ENCODE measurements around the gene CD81. TPM values are rescaled to one million over a fixed set of nuclear protein-coding genes. Genes with fewer than 3 reads are reported as not detected.

The CD81 gene
- total RNA-seq, 4 donors from 2014 or later: 499 to 1,242 (median 673) TPM

DNA sequence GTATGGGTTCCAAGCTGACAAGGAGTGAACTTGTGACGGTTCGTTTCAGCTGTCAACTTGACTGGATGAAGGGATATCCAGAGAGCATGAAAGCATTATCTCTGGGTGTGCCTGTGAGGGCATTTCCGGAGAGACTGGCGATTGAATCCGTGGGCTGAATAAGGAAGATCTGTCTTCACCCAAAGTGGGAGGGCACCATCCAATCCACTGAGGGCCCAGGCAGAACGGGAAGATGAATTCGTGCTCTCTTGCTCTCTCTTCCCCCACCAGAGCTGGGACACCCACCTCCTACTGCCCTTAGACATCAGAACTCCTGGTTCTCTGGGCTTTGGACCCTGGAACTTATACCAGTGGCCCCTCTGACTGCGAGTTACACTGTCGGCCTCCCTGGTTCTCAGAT is 15.5 kb upstream of the CD81 start:
- TF ChIP-seq, protein P1, sequence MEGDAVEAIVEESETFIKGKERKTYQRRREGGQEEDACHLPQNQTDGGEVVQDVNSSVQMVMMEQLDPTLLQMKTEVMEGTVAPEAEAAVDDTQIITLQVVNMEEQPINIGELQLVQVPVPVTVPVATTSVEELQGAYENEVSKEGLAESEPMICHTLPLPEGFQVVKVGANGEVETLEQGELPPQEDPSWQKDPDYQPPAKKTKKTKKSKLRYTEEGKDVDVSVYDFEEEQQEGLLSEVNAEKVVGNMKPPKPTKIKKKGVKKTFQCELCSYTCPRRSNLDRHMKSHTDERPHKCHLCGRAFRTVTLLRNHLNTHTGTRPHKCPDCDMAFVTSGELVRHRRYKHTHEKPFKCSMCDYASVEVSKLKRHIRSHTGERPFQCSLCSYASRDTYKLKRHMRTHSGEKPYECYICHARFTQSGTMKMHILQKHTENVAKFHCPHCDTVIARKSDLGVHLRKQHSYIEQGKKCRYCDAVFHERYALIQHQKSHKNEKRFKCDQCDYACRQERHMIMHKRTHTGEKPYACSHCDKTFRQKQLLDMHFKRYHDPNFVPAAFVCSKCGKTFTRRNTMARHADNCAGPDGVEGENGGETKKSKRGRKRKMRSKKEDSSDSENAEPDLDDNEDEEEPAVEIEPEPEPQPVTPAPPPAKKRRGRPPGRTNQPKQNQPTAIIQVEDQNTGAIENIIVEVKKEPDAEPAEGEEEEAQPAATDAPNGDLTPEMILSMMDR (IDR thresholded peaks at IDR 0.05; ENCODE audit: low read depth): no peak

DNA sequence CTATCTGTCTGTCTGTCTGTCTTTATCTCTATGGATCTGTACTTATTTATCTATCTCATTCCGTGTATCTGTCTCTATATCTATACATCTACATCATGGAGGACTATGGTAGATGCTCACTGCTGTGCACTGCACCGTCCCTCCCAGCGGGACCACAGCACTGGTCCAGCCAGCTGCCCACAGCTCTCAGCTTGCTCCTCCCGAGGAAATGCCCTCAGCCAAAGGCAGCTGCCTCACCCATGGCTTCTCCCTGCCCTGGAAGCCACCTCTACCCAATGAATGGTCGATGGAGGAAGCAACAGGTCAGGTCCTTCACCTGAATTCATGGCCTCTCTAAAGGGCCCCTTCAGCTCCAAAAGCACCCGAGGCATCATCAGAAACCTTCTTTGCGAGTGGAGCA is 14.7 kb upstream of the CD81 start:
- TF ChIP-seq, protein P1 (IDR thresholded peaks at IDR 0.05; ENCODE audit: low read depth): no peak

DNA sequence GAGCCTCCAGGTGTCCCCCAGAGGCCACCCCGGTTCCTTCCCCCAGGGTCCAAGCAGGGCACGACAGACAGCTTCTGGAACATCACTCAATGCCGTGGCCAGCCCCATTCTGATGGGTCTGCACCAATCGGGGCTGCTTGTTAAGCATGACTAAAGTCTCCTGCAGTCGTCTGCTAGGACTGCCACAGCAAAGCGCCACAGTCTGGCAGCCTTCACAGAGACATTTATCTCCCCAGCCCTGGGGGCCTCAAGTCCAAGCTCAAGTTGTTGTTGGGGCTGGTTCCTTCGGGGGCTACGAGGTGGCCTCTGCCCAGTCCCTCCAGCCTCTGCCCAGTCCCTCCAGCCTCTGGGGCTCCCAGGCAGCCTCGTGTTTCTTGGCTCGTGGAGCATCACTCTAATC is 14.0 kb upstream of the CD81 start:
- TF ChIP-seq, protein P1 (IDR thresholded peaks at IDR 0.05; ENCODE audit: low read depth): no peak

DNA sequence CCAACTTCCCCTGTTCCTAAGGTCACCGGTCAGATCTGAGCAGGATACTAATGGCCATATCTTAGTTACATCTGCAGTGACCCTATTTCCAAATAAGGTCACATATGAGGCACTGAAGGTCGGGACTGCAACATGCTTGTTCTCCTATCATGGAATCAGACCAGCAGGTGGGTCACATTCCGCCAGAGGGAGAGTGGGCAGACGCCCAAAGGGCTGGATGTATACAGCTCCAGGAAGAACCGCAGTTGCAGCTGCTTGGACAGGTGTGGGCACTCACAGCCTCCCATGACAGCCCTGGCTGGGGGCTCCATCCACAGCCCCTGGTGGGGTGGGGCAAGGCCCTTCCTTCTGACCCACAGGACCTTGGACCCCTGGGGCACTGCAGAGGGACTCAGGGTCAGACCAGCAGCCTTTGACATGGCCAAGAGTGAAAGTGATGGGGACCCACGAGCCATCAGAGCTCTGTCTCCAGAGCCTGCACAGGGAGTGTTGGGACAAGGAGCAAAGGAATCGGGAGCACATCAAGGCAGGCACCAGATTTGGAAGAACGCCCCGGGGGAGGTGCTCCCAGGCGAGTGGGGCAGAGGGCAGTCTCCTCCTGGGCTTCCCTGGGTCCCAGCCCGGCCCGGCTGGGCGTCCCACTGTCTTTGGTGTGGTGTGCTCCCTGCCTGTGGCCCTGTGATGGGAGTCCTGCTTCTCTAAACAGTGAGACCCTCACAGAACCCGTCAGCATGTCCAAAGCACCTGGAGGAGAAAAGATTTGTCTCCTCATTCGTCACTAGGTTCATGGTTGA is 13.3 kb upstream of the CD81 start:
- TF ChIP-seq, protein P1 (IDR thresholded peaks at IDR 0.05; ENCODE audit: low read depth): no peak

DNA sequence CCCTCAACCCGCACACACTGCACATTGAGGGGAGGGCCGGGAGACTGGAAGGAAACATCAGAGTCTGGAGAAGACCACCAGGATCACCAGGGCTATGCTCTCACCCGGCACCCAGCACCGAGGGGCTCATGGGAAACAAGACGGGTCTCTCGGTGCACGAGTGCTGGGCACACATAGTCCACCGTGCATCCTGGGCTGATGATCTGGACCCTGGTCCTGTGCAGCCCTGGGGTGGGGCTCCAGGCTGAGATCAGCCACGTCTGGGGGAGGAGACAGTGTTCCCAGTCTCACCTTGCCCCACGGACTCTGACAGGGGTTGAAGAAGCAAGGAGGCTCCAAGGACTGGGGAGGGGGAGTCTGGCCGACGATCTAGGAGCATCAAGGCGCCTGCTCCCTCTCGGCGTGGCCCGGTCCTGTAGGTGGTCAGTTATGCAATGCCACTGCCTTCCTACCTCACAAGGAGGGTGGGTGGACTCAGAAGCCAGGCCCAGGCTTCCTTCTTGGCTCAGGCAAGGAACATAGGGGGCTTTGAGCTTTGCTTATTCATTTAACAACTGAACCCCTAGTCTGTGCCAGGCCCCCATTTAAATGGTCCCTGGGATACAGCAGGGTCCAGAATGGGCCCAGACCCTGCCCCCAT is 11.4 kb upstream of the CD81 start:
- TF ChIP-seq, protein P1 (IDR thresholded peaks at IDR 0.05; ENCODE audit: low read depth): no peak

DNA sequence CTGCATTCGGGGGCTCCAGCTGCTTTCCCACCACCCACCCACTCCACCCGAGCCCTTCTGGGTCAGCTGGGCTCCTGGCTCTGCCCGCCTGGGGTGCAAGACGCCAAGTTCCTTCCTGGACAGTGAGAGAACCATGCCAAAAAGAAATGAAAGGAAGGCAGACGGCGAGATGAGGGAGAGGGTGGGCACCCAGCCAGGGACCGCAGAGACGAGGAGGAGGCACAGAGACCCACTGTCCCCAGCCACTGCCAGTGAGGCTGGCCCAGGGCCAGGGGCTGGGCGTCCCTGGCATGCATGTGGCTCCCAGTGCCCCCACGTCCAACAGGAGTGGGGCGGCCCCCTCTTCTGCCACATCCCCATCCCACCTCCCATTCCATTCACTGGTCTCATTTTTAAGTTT is 10.8 kb upstream of the CD81 start:
- TF ChIP-seq, protein P1 (IDR thresholded peaks at IDR 0.05; ENCODE audit: low read depth): no peak

DNA sequence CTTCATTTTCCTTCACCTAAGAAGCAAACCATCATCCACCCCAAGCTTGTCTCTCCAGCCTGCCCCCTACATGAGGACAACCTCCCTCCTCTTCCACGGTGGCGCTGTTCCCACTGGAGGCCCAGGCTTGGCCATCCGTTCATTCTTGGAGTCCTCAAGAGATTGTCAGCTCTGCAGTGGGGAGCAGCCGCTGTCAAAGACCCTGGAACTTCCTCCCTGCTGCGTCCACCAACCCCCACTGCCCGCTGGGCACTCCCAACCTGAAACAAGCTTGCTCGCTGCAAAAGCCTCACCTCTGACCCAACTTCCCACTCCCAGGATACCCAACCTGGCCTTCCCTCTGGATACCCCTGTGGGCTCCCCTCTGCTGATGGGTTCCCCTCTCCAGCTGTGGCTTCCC is 10.4 kb upstream of the CD81 start:
- TF ChIP-seq, protein P1 (IDR thresholded peaks at IDR 0.05; ENCODE audit: low read depth): no peak
